Lower lobe of right lung (tissue), 2 donors: Measurements from ENCODE around the gene MEF2B. TPM values are rescaled to one million over a fixed set of nuclear protein-coding genes. Genes with fewer than 3 reads are reported as not detected.
A peak's percentile ranks its signal among the peaks of the same experiment; 100 is the strongest.

Experiments
- ATAC-seq, 2 donors: fragments of 200-7000 bp; cut with Tn5 transposase; one replicate each; pipeline ENCODE4 v1.9.1; 2020 to 2022; ENCODE audit warnings: mild to moderate bottlenecking in 2 of 2, moderate library complexity in 2 of 2
- DNase-seq: peaks from one replicate; pipeline ENCODE4 v3.0.0-alpha.2; 2020
- H3K27ac ChIP-seq: fragments of 200-600 bp; one replicate; pipeline ENCODE4 v1.8.0; 2022
- H3K27me3 ChIP-seq: fragments of 200-600 bp; one replicate; pipeline ENCODE4 v1.8.0; 2022; ENCODE audit warnings: low read depth
- H3K36me3 ChIP-seq: fragments of 200-600 bp; one replicate; pipeline ENCODE4 v1.8.0; 2022; ENCODE audit warnings: mild to moderate bottlenecking
- H3K4me1 ChIP-seq: fragments of 200-600 bp; one replicate; pipeline ENCODE4 v1.8.0; 2022
- H3K4me3 ChIP-seq: fragments of 200-600 bp; one replicate; pipeline ENCODE4 v1.8.0; 2022; ENCODE audit warnings: mild to moderate bottlenecking
- H3K9me3 ChIP-seq: fragments of 200-600 bp; one replicate; pipeline ENCODE4 v1.8.0; 2022
- intact Hi-C: fragments of 100-400 bp; cut with DNase I; formaldehyde crosslinking; loops from one replicate; pipeline ENCODE4 v1.11.0; 2022
- total RNA-seq: library from RNA; stranded (reverse); fragmentation: NEBNext Ultra II Directional; extraction: Animal tissue kit (Norgen Biotek cat#: 25700); gene quantifications from one replicate; pipeline ENCODE4 v1.2.1, GENCODE V29; 2021
- TF ChIP-seq, protein P1 (sequence below): fragments of 200-600 bp; IDR thresholded peaks from one replicate; pipeline ENCODE4 v1.8.0; 2022; ENCODE audit warnings: antibody characterized with exemption, mild to moderate bottlenecking
- donor health status: DM: no; HTN: yes; CAD: no; lungs with severe emphysema.

MEF2B gene
- total RNA-seq, 1 donor from 2014 or later: 2.7 TPM

DNA sequence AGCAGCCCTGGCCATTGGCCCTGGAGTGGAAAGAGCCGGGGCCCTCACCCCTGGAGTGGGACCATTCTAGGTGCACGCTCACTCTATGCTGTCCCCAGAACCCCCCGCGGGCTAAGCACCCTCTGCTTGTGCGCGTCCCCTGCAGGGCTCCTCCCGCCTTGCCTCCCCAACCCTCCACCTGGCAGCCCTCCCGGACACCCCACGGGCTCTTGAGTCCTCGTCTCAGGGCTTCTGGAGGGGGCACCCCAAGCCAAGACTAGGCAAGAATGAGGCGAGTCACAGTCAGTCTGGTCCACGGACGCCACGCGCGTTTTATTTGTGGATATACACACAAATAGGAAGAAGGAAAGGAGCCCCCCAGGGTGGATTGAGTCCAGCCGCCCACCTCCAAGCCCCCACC, 24.8 kb downstream of the MEF2B start:
- no peak for DNase-seq
- no peaks in the 10 kb centered on the region for H3K27me3 ChIP-seq
- no peaks in the 10 kb centered on the region for H3K4me1 ChIP-seq
- peaks cover 33% of the 10 kb centered on the region for H3K36me3 ChIP-seq
- H3K4me3 ChIP-seq: no peak overlapping the region
- no peaks in the 10 kb centered on the region for H3K9me3 ChIP-seq
- no peak overlapping the region for H3K27ac ChIP-seq
- intact Hi-C loops: no loop called here
- peak in 1 of 2 donors; percentile 4 for ATAC-seq
- TF ChIP-seq, protein P1, sequence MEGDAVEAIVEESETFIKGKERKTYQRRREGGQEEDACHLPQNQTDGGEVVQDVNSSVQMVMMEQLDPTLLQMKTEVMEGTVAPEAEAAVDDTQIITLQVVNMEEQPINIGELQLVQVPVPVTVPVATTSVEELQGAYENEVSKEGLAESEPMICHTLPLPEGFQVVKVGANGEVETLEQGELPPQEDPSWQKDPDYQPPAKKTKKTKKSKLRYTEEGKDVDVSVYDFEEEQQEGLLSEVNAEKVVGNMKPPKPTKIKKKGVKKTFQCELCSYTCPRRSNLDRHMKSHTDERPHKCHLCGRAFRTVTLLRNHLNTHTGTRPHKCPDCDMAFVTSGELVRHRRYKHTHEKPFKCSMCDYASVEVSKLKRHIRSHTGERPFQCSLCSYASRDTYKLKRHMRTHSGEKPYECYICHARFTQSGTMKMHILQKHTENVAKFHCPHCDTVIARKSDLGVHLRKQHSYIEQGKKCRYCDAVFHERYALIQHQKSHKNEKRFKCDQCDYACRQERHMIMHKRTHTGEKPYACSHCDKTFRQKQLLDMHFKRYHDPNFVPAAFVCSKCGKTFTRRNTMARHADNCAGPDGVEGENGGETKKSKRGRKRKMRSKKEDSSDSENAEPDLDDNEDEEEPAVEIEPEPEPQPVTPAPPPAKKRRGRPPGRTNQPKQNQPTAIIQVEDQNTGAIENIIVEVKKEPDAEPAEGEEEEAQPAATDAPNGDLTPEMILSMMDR: no peak

DNA sequence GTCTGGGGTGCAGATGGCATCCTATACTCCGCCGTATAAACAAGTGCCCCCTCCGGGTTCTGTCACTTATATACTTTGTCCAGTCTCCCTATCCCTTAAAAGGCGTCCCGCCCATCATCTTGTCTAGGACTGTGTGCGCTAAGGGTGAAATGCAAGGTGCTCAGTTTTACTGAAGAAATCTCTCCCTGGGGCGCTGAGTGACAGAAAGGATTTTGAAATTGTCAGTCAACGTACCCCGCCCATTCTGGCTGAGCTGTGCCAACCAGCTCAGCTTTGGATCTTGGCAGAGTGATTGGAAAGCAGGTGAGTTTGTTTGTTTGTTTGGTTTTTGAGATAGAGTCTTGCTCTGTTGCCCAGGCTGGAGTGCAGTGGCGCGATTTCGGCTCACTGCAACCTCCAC, 27.7 kb downstream of the MEF2B start:
- intact Hi-C loops: no loop called here
- peaks cover 5% of the 10 kb centered on the region for H3K4me1 ChIP-seq
- peaks cover 10% of the 10 kb centered on the region for H3K36me3 ChIP-seq
- ATAC-seq (no peak), DNase-seq (no peak)
- no peak overlapping the region for H3K27ac ChIP-seq
- no peaks in the 10 kb centered on the region for H3K9me3 ChIP-seq
- TF ChIP-seq, protein P1: no peak
- no peak overlapping the region for H3K4me3 ChIP-seq
- H3K27me3 ChIP-seq: no peaks in the 10 kb centered on the region

GRCh38 chr19:19140476-19140875, 29.6 kb downstream of the MEF2B start:
- no peak for DNase-seq
- intact Hi-C loops: no loop called here
- H3K36me3 ChIP-seq: no peaks in the 10 kb centered on the region
- peaks cover 10% of the 10 kb centered on the region for H3K4me1 ChIP-seq
- no peak overlapping the region for H3K27ac ChIP-seq
- TF ChIP-seq, protein P1: no peak
- H3K9me3 ChIP-seq: no peaks in the 10 kb centered on the region
- no peak for ATAC-seq
- no peak overlapping the region for H3K4me3 ChIP-seq
- H3K27me3 ChIP-seq: no peaks in the 10 kb centered on the region

DNA sequence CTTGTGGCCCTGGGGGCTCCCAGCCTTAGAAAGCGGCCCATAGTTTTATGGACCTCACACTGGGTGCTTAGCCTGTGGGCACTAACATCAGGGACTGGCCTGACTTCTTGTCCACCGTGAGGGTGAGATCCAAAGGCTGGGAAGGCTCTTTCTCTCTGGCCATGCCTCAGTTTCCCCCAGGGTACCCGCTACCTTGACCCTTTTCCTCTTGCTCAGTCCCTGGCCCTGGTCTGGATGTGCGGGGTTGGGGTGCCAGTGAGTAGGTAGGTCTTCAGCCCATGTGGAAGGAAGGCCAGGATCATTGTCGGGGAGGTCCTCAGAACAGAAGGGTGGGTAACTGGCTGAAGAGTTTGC, 30.2 kb downstream of the MEF2B start:
- Histone ChIP-seq H3K27me3 (no peaks in the 10 kb centered on the region), H3K4me3 (no peak overlapping the region), H3K4me1 (peaks cover 10% of the 10 kb centered on the region), H3K36me3 (no peaks in the 10 kb centered on the region), H3K27ac (no peak overlapping the region), H3K9me3 (no peaks in the 10 kb centered on the region)
- TF ChIP-seq, protein P1: peak; percentile 7
- intact Hi-C loops: no loop called here
- no peak for DNase-seq
- no peak for ATAC-seq

DNA sequence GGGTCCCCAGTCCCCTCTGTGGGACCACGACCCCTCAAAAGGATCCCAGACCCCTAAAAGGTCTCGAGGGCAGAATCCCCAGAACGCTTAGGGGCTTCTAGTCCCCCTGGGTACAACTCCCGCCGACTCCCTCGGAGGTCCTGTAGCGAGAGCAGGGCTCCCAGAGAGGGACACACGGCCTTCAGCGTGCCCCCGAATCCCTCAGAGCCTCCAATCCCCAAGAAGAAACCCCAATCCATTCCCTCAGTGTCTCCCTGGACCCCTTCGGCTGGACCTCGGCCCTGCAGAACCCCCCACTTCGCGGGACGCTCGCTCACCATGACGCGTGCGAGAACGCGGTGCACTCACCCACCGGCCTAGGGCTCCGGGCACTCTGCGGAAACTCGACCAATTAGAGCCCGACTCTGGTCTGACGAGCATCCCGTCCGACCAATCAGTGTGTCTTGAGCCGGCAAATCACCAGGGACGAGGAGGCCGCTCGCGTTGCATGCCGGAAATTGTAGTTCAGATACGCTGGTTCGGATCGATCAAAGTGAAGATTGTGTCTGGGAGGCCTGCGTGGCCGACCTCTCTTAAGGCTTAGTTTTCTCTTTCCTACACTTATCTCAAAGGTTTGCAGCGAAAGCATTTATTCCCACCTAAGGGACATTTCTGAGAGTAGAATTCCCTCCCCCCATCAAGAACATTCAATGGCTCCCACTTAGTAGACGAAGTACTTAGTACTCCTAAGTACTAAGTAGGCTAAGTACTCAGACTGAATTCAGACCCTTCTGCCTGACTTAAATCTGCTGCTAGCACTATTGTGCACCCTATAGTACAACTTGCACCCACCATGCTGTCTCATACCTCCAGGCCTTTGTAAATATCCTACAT, 31.7 kb downstream of the MEF2B start, which contains the start of gene TMEM161A:
TSS of gene TMEM161A (minus strand) at position 370 of the 873 bp plus-strand sequence. CDS start at position 320, 50 bp downstream.
- H3K4me3 ChIP-seq: peak within 1 kb of the TSS; percentile 85
- peak within 1 kb of the TSS; percentile 83 for H3K27ac ChIP-seq
- no peaks in the 10 kb centered on the region for H3K27me3 ChIP-seq
- no peaks in the 10 kb centered on the region for H3K9me3 ChIP-seq
- H3K36me3 ChIP-seq: no peaks in the 10 kb centered on the region
- intact Hi-C loops: no loop called here
- peak; percentile 98 for DNase-seq
- TF ChIP-seq, protein P1: no peak
- peak; percentile 98 to 100 for ATAC-seq
- H3K4me1 ChIP-seq: peaks cover 10% of the 10 kb centered on the region
